Activated CD4-positive, CD25-positive, alpha-beta regulatory T cell treated with anti-CD3 and anti-CD28 coated beads, Interleukin-2, amount 50 U/mL, for 72 hours (primary cell): Measurements from ENCODE around the gene ZBTB7C.

Source experiments
- DNase-seq: peaks from one replicate; pipeline ENCODE4 v3.0.0; 2021

The ZBTB7C gene

DNA sequence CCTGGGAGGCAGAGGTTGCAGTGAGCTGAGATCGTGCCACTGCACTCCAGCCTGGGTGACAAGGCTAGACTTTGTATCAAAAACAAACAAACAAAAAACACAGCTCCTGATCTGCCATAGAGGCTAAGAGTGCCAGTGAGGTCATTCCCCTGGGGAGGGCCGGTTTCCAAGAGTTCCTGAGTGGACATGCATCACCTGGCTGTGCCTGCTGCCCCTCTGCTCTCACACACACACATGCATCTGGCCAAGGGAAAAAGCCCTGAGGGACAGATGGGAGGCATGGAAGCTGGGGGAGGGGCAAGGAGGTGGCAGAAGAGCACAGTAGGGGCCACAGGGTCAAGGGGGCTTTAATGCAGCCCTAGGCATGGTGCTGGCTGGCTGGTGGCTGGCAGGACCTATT is 60.4 kb downstream of the ZBTB7C start:
- no peak for DNase-seq

DNA sequence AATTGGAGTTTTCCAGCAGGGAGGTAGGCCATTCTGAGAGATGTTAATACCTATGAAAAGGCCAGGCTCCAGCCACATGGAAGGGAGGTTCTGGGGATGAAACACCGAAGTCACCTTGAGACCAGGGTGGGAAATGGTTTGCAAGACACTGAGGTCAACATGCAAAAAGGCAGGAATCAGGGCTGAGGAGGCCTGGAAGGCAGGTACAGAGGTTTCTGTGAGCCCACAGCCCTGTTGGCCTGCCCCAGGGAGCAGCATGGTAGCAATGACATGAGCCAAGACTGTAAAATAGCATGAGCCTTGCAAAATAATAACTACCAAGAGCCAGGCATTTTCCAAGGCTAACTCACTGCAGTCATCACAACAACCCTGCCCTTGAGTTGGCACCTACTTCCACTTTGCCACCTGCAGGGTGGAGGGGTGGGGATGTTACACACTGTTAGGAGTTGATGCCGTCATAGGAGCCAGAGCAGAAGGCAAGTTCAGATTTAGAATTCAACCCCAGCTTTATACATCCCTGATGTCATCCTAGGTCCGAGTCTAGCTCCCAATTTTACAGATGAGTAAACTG is 61.3 kb downstream of the ZBTB7C start:
- DNase-seq = no peak

DNA sequence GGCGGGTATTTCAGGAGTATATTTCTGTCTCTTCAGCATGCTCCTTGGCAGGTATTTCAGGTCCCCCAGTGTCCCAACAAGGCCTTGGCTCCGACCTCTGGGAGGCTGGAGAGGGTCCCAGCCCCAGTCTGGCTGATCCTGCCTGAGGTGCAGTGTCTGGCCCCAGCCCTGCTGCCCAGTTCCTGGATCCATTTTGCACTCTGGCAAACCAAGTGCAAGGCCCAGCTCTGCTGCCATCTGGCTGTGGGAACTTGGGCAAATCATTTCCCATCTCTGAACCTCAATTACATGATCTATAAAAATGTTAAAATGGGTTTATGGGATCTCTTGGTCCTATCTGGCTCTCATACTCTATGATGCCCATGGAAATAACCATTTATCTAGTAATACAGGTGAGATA is 63.6 kb downstream of the ZBTB7C start:
- no peak for DNase-seq

DNA sequence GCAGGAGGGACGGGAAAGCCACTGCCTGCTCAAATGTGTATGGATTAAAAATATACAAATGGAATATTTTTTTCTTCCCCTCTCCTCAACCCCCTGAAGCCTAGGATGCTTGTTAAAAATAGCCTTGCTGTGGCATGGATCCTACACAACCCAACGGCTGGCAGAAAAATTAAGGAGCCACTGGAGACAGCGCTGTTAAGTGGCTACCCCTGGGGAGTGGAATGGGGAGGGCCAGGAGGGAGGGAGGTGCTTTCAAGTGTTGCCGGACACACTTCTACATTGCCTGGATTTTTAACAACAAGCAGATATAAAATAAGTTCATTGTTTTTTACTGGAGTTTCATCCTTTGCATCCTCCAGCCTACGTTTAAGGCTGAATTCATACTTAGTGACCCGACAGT is 66.6 kb downstream of the ZBTB7C start:
- DNase-seq = no peak

GRCh38 chr18:48342125-48342524 is 67.1 kb downstream of the ZBTB7C start:
- DNase-seq = no peak

GRCh38 chr18:48340560-48340959 is 68.6 kb downstream of the ZBTB7C start:
- DNase-seq = no peak

DNA sequence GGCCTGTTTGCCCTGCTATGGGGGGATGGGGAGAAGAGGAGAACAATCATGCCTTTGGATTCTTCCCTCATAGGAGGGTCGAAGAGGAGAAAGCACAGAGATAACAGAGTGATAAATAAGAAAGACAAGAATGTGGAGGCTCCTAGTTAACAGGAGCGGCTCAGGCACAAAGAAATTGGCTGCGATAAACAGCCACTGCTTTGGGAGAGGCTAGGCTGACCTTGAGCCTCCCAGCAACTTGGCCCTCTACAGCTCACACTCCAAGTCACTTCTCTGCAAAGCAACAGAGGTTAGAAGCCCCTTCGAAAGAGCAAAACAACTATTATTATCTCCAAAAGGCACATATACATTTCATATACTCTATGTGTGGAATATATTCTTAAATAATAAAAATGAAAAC is 69.5 kb downstream of the ZBTB7C start:
- no peak for DNase-seq

GRCh38 chr18:48338915-48339314 is 70.3 kb downstream of the ZBTB7C start:
- no peak for DNase-seq

- no peak for DNase-seq
Observed at GRCh38 chr18:48337053-48337452, 72.1 kb downstream of the ZBTB7C start.

DNA sequence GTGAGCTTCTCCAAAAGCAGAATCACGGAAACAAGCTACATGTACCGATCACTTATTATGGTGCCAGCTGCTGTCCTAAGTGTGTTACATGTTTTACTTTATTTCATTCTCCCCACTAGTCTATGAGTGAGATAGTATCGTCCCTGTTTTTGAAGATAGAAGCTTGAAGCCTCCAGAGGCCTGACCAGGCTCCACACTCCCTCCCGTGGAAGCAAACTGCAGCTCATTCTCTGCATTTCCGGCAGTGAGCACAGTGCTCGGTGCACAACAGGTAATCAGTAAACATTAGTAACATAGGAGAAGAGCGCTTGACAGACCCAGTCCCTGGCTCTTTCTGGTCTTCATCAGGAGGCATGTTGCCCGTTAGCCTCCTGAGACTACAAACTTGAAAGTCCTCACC is 72.9 kb downstream of the ZBTB7C start:
- no peak for DNase-seq

- no peak for DNase-seq
Observed at GRCh38 chr18:48335829-48336228, 73.4 kb downstream of the ZBTB7C start.

GRCh38 chr18:48334845-48335244 is 74.3 kb downstream of the ZBTB7C start:
- no peak for DNase-seq

- DNase-seq = no peak
Observed at GRCh38 chr18:48333563-48333962, 75.6 kb downstream of the ZBTB7C start.

- DNase-seq = no peak
Observed at GRCh38 chr18:48330016-48330991, 78.9 kb downstream of the ZBTB7C start.

GRCh38 chr18:48328473-48329210 is 80.5 kb downstream of the ZBTB7C start:
- no peak for DNase-seq

DNA sequence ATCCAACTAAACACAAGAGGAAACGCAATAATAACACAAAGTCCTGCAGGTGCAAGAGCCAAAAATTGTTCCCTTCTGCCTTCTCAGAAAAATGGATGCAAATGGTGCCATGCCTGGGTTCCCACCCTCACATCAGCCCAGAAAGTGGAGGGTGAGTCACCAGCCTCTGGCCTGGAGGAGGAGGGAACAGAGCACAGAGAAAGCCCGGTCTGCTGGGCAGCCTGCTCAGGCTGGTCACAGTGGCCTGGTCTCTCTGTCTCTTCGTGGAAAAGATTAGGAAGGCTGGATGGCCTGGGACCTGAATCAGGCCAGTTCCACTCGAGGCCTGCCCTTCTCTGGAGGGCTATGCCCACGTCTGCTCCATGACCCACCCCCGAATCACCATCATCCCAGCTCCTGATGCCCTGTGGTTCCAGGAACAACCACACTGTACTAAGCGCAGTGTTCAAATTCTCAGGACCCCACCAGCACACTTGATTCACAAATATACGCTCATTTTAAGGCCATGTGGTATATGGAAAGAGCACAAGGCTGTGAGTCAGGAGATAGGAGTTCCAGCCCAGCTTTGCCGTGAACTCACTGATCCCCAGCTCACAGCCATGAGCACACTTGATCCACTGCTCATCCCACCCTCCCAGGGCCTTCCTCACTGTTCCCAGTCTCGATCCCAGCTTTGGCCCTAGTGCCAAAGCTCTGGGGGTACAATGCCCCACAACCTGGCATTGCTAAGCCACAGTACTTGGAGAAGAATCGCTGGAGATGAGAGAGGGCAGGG is 82.1 kb downstream of the ZBTB7C start:
- DNase-seq = no peak

DNA sequence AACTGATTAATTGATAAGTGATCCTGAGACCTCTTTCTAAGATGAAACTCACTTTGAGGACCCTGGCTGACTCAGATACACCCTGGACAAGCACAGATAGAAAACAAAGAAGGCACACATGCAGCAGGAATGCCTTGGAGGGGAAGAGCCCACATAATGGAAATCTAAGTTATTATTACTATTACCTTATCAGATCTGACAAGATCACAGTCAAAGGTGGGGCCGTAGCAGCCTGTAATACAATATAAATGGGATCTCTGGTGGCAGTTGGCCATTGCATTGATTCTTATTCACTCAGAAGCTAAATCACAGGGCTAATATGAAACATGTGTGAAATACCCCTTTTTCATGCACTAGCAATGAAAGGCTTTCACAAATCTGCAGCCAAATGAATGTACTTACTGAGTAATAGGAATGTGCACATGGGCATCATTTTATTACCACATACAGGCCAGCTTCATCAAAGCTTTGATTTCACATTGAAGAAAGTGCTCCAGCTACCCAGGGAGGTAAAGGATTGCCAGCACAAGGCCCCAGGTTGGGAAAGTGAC is 84.0 kb downstream of the ZBTB7C start:
- no peak for DNase-seq

GRCh38 chr18:48324651-48325050 is 84.5 kb downstream of the ZBTB7C start:
- no peak for DNase-seq

DNA sequence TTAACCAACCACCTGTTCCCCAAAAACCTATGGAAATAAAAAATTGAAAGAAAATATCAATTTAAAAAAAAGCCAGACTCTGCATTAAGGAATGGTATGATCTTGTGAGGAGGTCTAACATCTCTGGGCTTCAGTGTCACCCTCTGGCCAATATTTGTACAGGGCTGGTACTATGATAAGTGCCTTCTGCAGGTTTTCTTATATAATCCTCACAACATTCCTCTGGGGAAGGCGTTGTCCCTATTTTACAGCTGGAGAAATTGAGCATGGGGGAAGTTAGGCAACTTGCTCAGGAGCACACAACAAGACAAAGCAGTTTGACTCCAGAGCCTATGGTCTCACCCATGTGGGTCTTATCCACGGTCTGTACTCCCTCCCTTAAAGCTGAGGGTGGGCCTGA is 86.0 kb downstream of the ZBTB7C start:
- no peak for DNase-seq

DNA sequence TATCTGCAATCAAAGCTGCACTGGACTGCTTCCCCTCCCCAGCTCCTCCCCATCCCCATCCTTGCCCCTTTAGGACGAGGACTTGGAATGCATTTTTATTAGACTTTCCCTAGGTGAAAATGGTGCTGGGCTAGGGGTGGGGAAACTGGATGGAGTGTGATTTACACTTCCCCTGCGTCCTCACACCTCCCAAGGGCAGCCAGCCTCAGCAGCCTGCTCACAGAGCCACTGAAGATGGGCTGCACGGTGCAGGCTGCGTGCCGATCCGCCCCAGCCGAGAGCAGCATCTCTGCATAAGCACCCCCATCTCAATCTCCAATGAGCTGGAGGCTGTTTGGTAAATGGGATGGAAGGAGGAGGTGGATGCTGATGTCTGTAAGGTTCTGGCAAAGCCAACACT is 87.6 kb downstream of the ZBTB7C start:
- DNase-seq = no peak

DNA sequence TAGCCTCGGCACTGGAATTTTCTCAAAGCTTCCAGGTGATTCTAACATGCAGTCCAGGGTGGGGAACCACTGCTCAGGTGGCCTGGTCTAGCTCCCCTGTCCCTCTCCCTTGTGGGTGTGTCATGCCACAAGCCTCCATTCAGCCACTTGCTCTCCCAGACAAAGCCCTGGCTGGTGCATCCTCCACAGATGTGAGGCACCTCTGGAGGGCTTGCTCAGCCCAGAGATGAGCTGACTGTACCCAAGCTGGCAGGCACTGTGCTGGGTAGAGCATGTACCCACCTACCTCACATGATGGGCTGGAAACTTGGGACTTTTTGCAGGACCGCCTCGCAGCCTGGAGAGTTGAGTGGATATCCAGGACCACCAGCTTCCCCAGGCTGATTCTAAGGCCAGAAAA is 88.1 kb downstream of the ZBTB7C start:
- DNase-seq = no peak

- DNase-seq = no peak
Observed at GRCh38 chr18:48320639-48320945, 88.6 kb downstream of the ZBTB7C start.
